Sigmoid colon (tissue), 3 donors: Measurements from ENCODE around the gene PAK2.
"Not testable (repeated sequence)": the region's sequence is repeated elsewhere in the genome, so short reads cannot be mapped to it uniquely, and the experiment has no call there.

Source experiments
- POLR2A ChIP-seq, 2 donors: fragments of 450-650 bp; IDR thresholded peaks; one replicate each; pipeline ENCODE4 v1.6.1; 2016; ENCODE audit warnings: antibody characterized with exemption in 2 of 2, mild to moderate bottlenecking in 2 of 2, moderate library complexity in 2 of 2
- TF ChIP-seq, protein P1 (sequence below), 4 experiments: fragments of 450-650 bp in 3 of 4; fragments of 200-600 bp in 1 of 4; IDR thresholded peaks; one replicate each; pipeline ENCODE4 v1.5.1; 2016 to 2019; ENCODE audit warnings: antibody characterized with exemption in 4 of 4, mild to moderate bottlenecking in 3 of 4, moderate library complexity in 2 of 4

DNA sequence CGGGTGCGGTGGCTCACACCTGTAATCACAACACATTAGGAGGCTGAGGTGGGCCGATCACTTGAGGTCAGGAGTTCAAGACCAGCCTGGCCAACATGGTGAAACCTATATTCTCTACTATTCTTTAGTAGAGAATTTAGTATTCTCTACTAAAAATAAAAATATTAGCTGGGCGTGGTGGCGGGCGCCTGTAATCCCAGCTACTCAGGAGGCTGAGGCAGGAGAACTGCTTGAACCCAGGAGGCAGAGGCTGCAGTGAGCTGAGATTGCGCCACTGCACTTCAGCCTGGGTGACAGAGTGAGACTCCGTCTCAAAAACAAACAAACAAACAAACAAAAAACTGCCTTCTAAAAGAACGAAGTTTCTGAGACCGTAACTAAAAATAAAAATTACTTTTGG lies 3.9 kb downstream of the PAK2 start:
- not testable (repeated sequence) for TF ChIP-seq POLR2A (IDR thresholded peaks at IDR 0.05)
- TF ChIP-seq, protein P1, sequence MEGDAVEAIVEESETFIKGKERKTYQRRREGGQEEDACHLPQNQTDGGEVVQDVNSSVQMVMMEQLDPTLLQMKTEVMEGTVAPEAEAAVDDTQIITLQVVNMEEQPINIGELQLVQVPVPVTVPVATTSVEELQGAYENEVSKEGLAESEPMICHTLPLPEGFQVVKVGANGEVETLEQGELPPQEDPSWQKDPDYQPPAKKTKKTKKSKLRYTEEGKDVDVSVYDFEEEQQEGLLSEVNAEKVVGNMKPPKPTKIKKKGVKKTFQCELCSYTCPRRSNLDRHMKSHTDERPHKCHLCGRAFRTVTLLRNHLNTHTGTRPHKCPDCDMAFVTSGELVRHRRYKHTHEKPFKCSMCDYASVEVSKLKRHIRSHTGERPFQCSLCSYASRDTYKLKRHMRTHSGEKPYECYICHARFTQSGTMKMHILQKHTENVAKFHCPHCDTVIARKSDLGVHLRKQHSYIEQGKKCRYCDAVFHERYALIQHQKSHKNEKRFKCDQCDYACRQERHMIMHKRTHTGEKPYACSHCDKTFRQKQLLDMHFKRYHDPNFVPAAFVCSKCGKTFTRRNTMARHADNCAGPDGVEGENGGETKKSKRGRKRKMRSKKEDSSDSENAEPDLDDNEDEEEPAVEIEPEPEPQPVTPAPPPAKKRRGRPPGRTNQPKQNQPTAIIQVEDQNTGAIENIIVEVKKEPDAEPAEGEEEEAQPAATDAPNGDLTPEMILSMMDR (IDR thresholded peaks at IDR 0.05): not testable (repeated sequence)
